GM12891 (cell line): ENCODE data around the gene DUSP5.

Experiments used
- PAX5 ChIP-seq: IDR thresholded peaks from 2 replicates; pipeline ENCODE4 v1.6.1; 2011; ENCODE audit warnings: low read length, moderate library complexity, mild to moderate bottlenecking; ENCODE audit not compliant: insufficient read depth, severe bottlenecking
- POLR2A ChIP-seq: IDR thresholded peaks from 2 replicates; pipeline ENCODE4 v1.6.1; 2011; ENCODE audit warnings: low read depth, low read length, control low read depth
- POLR2AphosphoS5 ChIP-seq: IDR thresholded peaks from 2 replicates; pipeline ENCODE4 v1.6.1; 2011; ENCODE audit warnings: low read depth, low read length, control low read depth
- SPI1 ChIP-seq: IDR thresholded peaks from 2 replicates; pipeline ENCODE4 v1.6.1; 2011; ENCODE audit warnings: low read depth, low read length, control low read depth
- TAF1 ChIP-seq: IDR thresholded peaks from 2 replicates; pipeline ENCODE4 v1.6.1; 2011; ENCODE audit warnings: low read depth, low read length, control low read depth

GRCh38 chr10:110530131-110530831 lies 32.6 kb downstream of the DUSP5 start:
- TF ChIP-seq POLR2A, result no peak
- TF ChIP-seq POLR2AphosphoS5, result no peak
- no peak for TF ChIP-seq TAF1
- no peak for TF ChIP-seq SPI1
- no peak for TF ChIP-seq PAX5
